ENCODE data around the gene TRIM67.

GRCh38 chr1:231266811-231267322 is 105.0 kb downstream of the TRIM67 start:
- no peak for TF ChIP-seq TCF4 (CRISPR knock-in tag; IDR thresholded peaks at IDR 0.05; ENCODE audit: borderline replicate concordance)
- no peak for TF ChIP-seq ESRRG (CRISPR knock-in tag; IDR thresholded peaks at IDR 0.05)
- TF ChIP-seq ZNF565 (CRISPR knock-in tag; conservative IDR thresholded peaks at IDR 0.05; ENCODE audit: low read depth), result no peak
- no peak for TF ChIP-seq PATZ1 (CRISPR knock-in tag; IDR thresholded peaks at IDR 0.05; ENCODE audit: borderline replicate concordance)
- no peak for TF ChIP-seq ARNTL (CRISPR knock-in tag; IDR thresholded peaks at IDR 0.05; ENCODE audit: borderline replicate concordance, low read depth)
- no peak for TF ChIP-seq CSDC2 (CRISPR knock-in tag; IDR thresholded peaks at IDR 0.05)
- TF ChIP-seq CREB5 (CRISPR knock-in tag; IDR thresholded peaks at IDR 0.05; ENCODE audit: low read depth), result no peak
- TF ChIP-seq BACH2 (CRISPR knock-in tag; IDR thresholded peaks at IDR 0.05; ENCODE audit: borderline replicate concordance), result no peak
- TF ChIP-seq ZFP30 (CRISPR knock-in tag; IDR thresholded peaks at IDR 0.05), result no peak
- TF ChIP-seq RARB (CRISPR knock-in tag; IDR thresholded peaks at IDR 0.05), result no peak
- no peak for TF ChIP-seq ZFP3 (CRISPR knock-in tag; IDR thresholded peaks at IDR 0.05)
- TF ChIP-seq ZNF8 (CRISPR knock-in tag; IDR thresholded peaks at IDR 0.05), result no peak
- TF ChIP-seq TOX (CRISPR knock-in tag; IDR thresholded peaks at IDR 0.05; ENCODE audit: borderline replicate concordance), result no peak
- TF ChIP-seq ZC3H10 (CRISPR knock-in tag; IDR thresholded peaks at IDR 0.05), result no peak

Data from SK-N-SH treated with all-trans-retinoic acid at 6 μM for 48 hours (cell line).